Dendritic cell treated with granulocyte-macrophage colony-stimulating factor and Interleukin-4, amounts not matched to agents 40 ng/mL and 50 ng/mL, for 4 days (primary cell): ENCODE measurements around the gene MCC.

Experiments
- H3K27ac Mint-ChIP-seq: one replicate; pipeline ENCODE4 v1.8.0; 2022; ENCODE audit warnings: mild to moderate bottlenecking, mixed read lengths
- H3K27me3 Mint-ChIP-seq: one replicate; pipeline ENCODE4 v1.8.0; 2022; ENCODE audit warnings: mild to moderate bottlenecking, mixed read lengths
- H3K36me3 Mint-ChIP-seq: one replicate; pipeline ENCODE4 v1.8.0; 2022; ENCODE audit warnings: low read depth, mixed read lengths
- H3K4me1 Mint-ChIP-seq: one replicate; pipeline ENCODE4 v1.8.0; 2022; ENCODE audit warnings: low read depth, mixed read lengths
- H3K4me3 Mint-ChIP-seq: one replicate; pipeline ENCODE4 v1.8.0; 2022; ENCODE audit warnings: mild to moderate bottlenecking, moderate library complexity, mixed read lengths
- H3K9me3 Mint-ChIP-seq: one replicate; pipeline ENCODE4 v1.8.0; 2022; ENCODE audit warnings: mixed read lengths
- intact Hi-C: fragments of 100-400 bp; cut with micrococcal nuclease; formaldehyde crosslinking; loops from one replicate; pipeline ENCODE4 v1.15.0; 2022

The MCC gene

GRCh38 chr5:113054899-113055298, 433.4 kb downstream of the MCC start:
- H3K4me1 Mint-ChIP-seq: peaks cover 29% of the 10 kb centered on the region
- H3K9me3 Mint-ChIP-seq: no peaks in the 10 kb centered on the region

GRCh38 chr5:113053511-113053995, 434.7 kb downstream of the MCC start:
- H3K4me3 Mint-ChIP-seq: no peak overlapping the region
- H3K9me3 Mint-ChIP-seq: no peaks in the 10 kb centered on the region
- intact Hi-C loops: no loop called here
- H3K4me1 Mint-ChIP-seq: peaks cover 43% of the 10 kb centered on the region
- peaks cover 3% of the 10 kb centered on the region for H3K27me3 Mint-ChIP-seq
- H3K36me3 Mint-ChIP-seq: no peaks in the 10 kb centered on the region
- no peak overlapping the region for H3K27ac Mint-ChIP-seq

More at GRCh38 chr5:113054899-113055298, 433.4 kb downstream of the MCC start:
- Mint-ChIP-seq H3K27ac (peak overlapping the region; percentile 16), H3K27me3 (peaks cover 6% of the 10 kb centered on the region), H3K4me3 (no peak overlapping the region), H3K36me3 (no peaks in the 10 kb centered on the region)
- intact Hi-C loops: no loop called here

DNA sequence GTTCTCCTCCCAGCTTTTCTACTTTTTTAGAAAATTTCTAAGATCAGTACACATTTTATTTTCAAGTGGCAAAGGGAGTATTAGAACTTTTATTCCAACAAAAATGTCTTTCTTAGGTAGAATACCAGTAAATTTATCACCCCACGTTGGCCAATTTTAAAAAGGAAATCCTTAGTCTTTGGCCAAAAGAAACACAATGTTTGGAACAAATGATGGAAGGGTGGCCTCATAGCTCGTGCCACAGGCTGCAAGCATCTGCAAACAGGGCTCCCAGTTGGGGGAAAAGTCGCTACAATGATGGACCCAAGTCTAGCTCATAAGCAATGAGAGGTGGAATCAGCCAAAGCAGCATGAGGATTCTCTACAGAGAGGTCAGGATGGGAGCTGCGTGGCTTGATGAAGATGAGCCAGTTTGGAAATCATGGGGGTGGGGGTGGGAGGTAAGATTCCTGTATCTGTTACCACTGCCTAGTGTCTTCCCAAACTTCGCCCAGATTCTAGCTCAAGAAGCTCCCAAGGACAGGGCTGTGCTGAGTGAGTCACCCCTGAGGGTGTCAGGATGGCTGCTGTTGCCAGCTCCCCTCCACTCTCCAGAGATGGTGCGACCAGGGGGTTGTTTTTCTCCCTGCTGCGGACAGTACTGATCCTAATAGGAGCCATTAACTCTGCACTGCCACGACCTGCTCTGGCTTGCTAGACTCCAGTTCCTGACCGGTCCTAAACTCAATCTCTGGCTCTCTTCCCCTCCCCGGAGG, 436.0 kb downstream of the MCC start:
- intact Hi-C loops: no loop called here
- no peaks in the 10 kb centered on the region for H3K36me3 Mint-ChIP-seq
- H3K27ac Mint-ChIP-seq: peak overlapping the region; percentile 28
- H3K4me1 Mint-ChIP-seq: peaks cover 49% of the 10 kb centered on the region
- no peaks in the 10 kb centered on the region for H3K9me3 Mint-ChIP-seq
- no peak overlapping the region for H3K4me3 Mint-ChIP-seq
- peaks cover 2% of the 10 kb centered on the region for H3K27me3 Mint-ChIP-seq

DNA sequence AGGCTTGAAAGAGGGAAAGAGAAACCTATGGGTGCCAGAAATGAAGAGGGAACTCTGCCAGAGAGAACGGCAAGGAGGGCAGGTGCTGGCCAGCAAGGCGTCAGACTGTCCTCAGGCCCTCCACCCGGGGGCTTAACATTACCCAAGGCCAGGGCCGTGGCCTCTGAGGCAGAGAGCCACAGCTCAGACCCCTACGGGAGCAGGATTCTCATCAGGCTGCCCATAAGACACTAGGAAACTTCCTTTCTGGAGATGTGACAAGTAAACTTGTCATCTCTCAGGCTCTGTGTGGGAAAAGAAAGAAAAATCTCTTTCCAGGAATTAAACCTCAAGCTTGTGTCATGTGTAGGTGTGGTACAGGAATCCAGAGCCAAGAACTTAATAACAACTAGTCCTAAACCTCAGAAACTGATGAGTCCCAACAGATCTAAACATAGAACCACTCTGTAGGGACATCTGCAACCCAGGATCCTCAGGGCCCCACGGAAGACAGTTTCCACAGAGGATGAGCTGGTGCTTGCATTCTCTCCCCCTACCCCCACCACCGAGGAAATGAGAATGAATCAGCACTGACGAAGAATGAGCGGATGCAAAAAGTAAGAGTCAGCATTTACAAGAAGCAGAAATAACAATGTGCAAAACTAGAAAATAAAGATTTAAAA, 437.4 kb downstream of the MCC start:
- peaks cover 53% of the 10 kb centered on the region for H3K4me1 Mint-ChIP-seq
- H3K27me3 Mint-ChIP-seq: no peaks in the 10 kb centered on the region
- H3K4me3 Mint-ChIP-seq: no peak overlapping the region
- intact Hi-C loops: no loop called here
- H3K36me3 Mint-ChIP-seq: no peaks in the 10 kb centered on the region
- H3K27ac Mint-ChIP-seq: peak overlapping the region; percentile 78
- H3K9me3 Mint-ChIP-seq: no peaks in the 10 kb centered on the region

- Mint-ChIP-seq H3K27me3 (no peaks in the 10 kb centered on the region), H3K9me3 (no peaks in the 10 kb centered on the region), H3K27ac (peak overlapping the region; percentile 23), H3K4me3 (no peak overlapping the region), H3K36me3 (no peaks in the 10 kb centered on the region), H3K4me1 (peaks cover 53% of the 10 kb centered on the region)
- intact Hi-C loops: no loop called here
Observed at GRCh38 chr5:113048931-113049330, 439.3 kb downstream of the MCC start.

GRCh38 chr5:113047733-113048652, 440.3 kb downstream of the MCC start:
- Mint-ChIP-seq H3K4me1 (peaks cover 53% of the 10 kb centered on the region), H3K36me3 (no peaks in the 10 kb centered on the region), H3K27ac (peak overlapping the region; percentile 84), H3K9me3 (no peaks in the 10 kb centered on the region), H3K27me3 (no peaks in the 10 kb centered on the region), H3K4me3 (peak overlapping the region; percentile 60)
- intact Hi-C loops: no loop called here

- H3K9me3 Mint-ChIP-seq: no peaks in the 10 kb centered on the region
- no peak overlapping the region for H3K4me3 Mint-ChIP-seq
- intact Hi-C loops: no loop called here
- peaks cover 53% of the 10 kb centered on the region for H3K4me1 Mint-ChIP-seq
- no peaks in the 10 kb centered on the region for H3K27me3 Mint-ChIP-seq
- H3K27ac Mint-ChIP-seq: peak overlapping the region; percentile 84
- no peaks in the 10 kb centered on the region for H3K36me3 Mint-ChIP-seq
Observed at GRCh38 chr5:113047234-113047633, 441.0 kb downstream of the MCC start.

GRCh38 chr5:113044776-113045465, 443.3 kb downstream of the MCC start:
- Mint-ChIP-seq H3K9me3 (no peaks in the 10 kb centered on the region), H3K4me3 (no peak overlapping the region), H3K27me3 (peaks cover 4% of the 10 kb centered on the region), H3K36me3 (no peaks in the 10 kb centered on the region), H3K27ac (no peak overlapping the region), H3K4me1 (peaks cover 34% of the 10 kb centered on the region)
- intact Hi-C loops: no loop called here

GRCh38 chr5:113043491-113043931, 444.7 kb downstream of the MCC start:
- intact Hi-C loops: no loop called here

GRCh38 chr5:113042491-113043243, 445.6 kb downstream of the MCC start:
- no peak overlapping the region for H3K4me3 Mint-ChIP-seq
- H3K27ac Mint-ChIP-seq: no peak overlapping the region
- intact Hi-C loops: no loop called here
- H3K27me3 Mint-ChIP-seq: peaks cover 7% of the 10 kb centered on the region
- no peaks in the 10 kb centered on the region for H3K36me3 Mint-ChIP-seq
- H3K4me1 Mint-ChIP-seq: peaks cover 14% of the 10 kb centered on the region
- H3K9me3 Mint-ChIP-seq: no peaks in the 10 kb centered on the region

More at GRCh38 chr5:113043491-113043931, 444.7 kb downstream of the MCC start:
- Mint-ChIP-seq H3K27me3 (peaks cover 7% of the 10 kb centered on the region), H3K27ac (no peak overlapping the region), H3K9me3 (no peaks in the 10 kb centered on the region), H3K36me3 (no peaks in the 10 kb centered on the region), H3K4me1 (peaks cover 20% of the 10 kb centered on the region), H3K4me3 (no peak overlapping the region)

- H3K27me3 Mint-ChIP-seq: peaks cover 7% of the 10 kb centered on the region
- intact Hi-C loops: no loop called here
- H3K4me1 Mint-ChIP-seq: no peaks in the 10 kb centered on the region
- H3K27ac Mint-ChIP-seq: no peak overlapping the region
- H3K9me3 Mint-ChIP-seq: no peaks in the 10 kb centered on the region
- no peaks in the 10 kb centered on the region for H3K36me3 Mint-ChIP-seq
- H3K4me3 Mint-ChIP-seq: no peak overlapping the region
Observed at GRCh38 chr5:113040672-113041260, 447.5 kb downstream of the MCC start.

DNA sequence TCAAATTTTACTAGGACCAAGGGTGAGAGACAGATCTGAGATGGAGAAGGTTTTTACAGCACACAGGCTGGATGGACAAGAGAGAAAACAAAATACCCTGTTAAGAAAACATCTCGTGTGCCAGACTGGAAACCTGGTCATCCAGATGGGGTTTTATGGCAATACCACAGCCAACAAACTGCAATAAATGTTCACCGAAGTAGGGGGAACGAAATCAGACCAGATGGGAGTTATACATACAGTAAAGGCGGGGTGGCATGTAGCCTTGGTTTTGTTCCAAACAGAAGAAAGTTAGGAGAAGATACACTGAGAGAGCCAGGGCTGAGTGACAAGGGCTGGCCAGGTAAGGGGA, 448.3 kb downstream of the MCC start:
- Mint-ChIP-seq H3K4me1 (no peaks in the 10 kb centered on the region), H3K27ac (no peak overlapping the region), H3K36me3 (no peaks in the 10 kb centered on the region), H3K27me3 (peaks cover 7% of the 10 kb centered on the region), H3K4me3 (no peak overlapping the region), H3K9me3 (no peaks in the 10 kb centered on the region)
- intact Hi-C loops: no loop called here
